ENCODE measurements around the gene C16orf96.

C16orf96 gene

DNA sequence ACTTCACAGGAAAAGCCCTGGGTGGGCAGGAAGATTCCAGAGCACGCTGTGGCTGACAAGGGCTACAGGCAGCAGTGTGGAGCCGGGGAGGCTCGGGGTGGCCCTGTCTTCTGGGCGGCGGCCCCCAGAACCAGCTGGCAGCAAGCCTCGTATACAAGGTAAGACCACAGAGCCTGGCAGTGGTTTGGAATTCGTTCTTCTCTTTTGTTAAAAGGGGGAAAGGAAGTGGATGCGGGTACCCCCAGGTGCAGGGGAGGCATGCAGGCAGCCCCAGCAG, 52.5 kb downstream of the C16orf96 start:
- Histone ChIP-seq H3K9ac (ENCODE audit: low read length) (no peak overlapping the region), H3K36me3 (ENCODE audit: control insufficient read depth, insufficient read depth, low read length) (no peaks in the 10 kb centered on the region), H3K27me3 (ENCODE audit: control insufficient read depth, insufficient read depth, low read length) (no peaks in the 10 kb centered on the region), H3K4me3 (ENCODE audit: low read length) (no peak overlapping the region), H3K4me1 (ENCODE audit: control insufficient read depth, insufficient read depth, low read length) (peaks cover 18% of the 10 kb centered on the region), H3K9me3 (ENCODE audit: control insufficient read depth, low read length) (no peaks in the 10 kb centered on the region)

GRCh38 chr16:4609200-4610010, 53.3 kb downstream of the C16orf96 start:
- H3K9me3 ChIP-seq (ENCODE audit: control insufficient read depth, low read length) = no peaks in the 10 kb centered on the region
- H3K9ac ChIP-seq (ENCODE audit: low read length) = no peak overlapping the region

DNA sequence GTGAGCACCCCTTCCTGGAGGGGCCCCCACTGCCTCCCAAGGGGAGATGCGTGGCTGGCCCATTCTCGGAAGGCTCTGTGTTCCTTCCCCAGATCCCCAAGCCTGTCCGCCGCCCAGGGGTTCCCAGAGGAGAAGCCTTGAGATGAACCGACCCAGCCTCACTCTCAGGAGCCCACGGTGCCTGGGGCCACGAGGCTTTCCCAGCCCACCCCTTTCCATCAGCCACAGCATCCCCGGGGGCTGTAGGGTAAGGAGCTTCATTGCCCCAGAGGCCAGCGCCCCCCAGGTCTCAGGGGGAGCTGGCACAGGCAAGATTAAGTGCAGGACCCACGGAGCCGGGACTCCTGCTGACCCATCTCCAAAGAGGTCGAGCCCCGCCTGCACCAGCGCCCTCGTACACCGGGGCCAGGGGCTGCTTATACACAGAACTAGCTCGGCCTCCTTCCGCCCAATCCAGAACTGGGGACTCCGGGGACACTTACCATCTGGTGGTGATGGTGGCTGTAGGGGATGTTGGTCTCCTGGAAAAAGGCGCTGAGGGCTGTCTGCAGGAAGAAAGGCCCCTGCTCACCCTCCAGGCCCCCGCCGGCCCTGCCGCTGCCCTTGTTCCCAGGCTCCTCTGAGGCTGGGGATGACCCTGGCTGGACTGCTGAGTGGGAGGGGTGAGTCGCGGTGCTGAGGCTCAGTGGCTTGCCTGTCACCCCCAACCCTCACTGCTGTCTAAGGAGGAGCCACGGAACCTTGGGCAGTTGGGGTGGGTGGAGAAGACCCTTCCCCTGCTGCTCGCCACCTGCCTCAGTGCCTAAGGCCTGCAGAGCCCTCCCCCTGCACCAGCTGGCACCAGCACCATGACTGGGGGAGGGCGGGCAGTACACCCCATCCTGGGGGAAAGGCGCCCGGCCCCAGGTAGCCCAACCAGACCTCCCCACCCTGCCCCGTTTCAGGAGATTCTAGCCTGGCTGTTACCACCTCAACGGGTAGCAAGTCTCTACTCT, 54.2 kb downstream of the C16orf96 start:
- H3K9me3 ChIP-seq (ENCODE audit: control insufficient read depth, low read length) = no peaks in the 10 kb centered on the region
- no peak overlapping the region for H3K4me3 ChIP-seq (ENCODE audit: low read length)
- no peak overlapping the region for H3K9ac ChIP-seq (ENCODE audit: low read length)
- H3K27me3 ChIP-seq (ENCODE audit: control insufficient read depth, insufficient read depth, low read length) = no peaks in the 10 kb centered on the region
- peaks cover 24% of the 10 kb centered on the region for H3K4me1 ChIP-seq (ENCODE audit: control insufficient read depth, insufficient read depth, low read length)
- no peaks in the 10 kb centered on the region for H3K36me3 ChIP-seq (ENCODE audit: control insufficient read depth, insufficient read depth, low read length)

More at GRCh38 chr16:4609200-4610010, 53.3 kb downstream of the C16orf96 start:
- Histone ChIP-seq H3K4me1 (ENCODE audit: control insufficient read depth, insufficient read depth, low read length) (peaks cover 18% of the 10 kb centered on the region), H3K4me3 (ENCODE audit: low read length) (no peak overlapping the region), H3K27me3 (ENCODE audit: control insufficient read depth, insufficient read depth, low read length) (no peaks in the 10 kb centered on the region), H3K36me3 (ENCODE audit: control insufficient read depth, insufficient read depth, low read length) (no peaks in the 10 kb centered on the region)

DNA sequence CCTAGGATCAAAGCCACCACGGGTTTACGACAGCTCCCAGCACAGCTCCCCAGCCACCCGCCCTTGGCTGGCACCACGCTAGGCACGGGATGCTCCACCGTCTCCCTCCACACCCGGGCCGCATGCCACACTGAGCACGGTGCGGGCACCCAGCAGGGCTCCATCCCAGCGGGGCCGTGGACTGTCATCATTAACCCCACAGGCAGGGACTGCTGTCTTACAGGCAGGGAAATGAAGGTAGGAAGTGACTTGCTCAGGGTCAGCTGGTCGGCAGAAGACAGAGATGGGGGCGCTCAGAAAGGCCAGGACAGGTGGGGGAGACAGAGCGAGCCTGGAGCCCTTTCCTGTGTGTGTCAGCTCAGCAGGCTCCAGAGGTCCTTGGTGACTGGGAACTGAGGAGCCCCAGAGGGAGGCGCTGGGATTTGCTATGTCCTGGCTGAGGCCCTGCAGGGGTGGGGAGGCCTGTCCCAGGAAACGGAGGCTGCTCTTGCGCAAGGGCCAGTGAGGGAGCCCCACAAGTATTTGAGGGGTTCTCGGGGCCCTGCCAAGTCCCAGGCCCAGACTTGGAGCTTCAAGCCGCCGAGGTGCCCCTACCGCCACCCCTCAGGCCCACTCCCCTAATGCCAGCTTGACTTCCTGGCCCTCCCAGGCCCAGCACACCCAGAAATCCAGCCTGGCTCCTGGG, 55.3 kb downstream of the C16orf96 start:
- H3K4me3 ChIP-seq (ENCODE audit: low read length) = no peak overlapping the region

DNA sequence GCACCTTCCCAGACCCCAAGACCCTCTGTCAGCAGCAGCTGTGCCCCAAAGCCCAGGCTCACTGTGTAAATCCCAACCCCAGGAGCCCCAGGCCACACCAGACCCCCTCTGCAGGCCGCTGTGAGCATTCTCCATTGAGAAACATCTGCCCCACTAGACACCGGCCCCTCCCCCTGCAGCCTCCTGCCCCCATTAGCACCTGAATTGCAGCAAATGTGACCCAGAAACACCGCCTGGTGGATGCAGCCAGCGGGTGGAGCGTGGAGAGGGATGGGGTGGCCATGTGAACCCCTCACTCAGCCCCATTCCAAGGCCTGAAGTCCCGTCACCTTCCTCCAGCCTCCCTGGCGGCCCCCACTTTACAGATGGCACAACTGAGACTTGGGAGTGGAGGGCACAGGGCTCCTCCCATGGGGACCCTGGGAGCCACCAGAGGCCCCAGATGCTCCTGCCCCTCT, 56.4 kb downstream of the C16orf96 start:
- H3K4me3 ChIP-seq (ENCODE audit: low read length) = no peak overlapping the region
- peaks cover 32% of the 10 kb centered on the region for H3K4me1 ChIP-seq (ENCODE audit: control insufficient read depth, insufficient read depth, low read length)
- peak overlapping the region; percentile 59 for H3K9ac ChIP-seq (ENCODE audit: low read length)
- H3K9me3 ChIP-seq (ENCODE audit: control insufficient read depth, low read length) = no peaks in the 10 kb centered on the region
- H3K36me3 ChIP-seq (ENCODE audit: control insufficient read depth, insufficient read depth, low read length) = no peaks in the 10 kb centered on the region
- no peaks in the 10 kb centered on the region for H3K27me3 ChIP-seq (ENCODE audit: control insufficient read depth, insufficient read depth, low read length)

More for the DNA sequence above, 55.3 kb downstream of the C16orf96 start:
- Histone ChIP-seq H3K9me3 (ENCODE audit: control insufficient read depth, low read length) (no peaks in the 10 kb centered on the region), H3K4me1 (ENCODE audit: control insufficient read depth, insufficient read depth, low read length) (peaks cover 30% of the 10 kb centered on the region), H3K9ac (ENCODE audit: low read length) (no peak overlapping the region), H3K36me3 (ENCODE audit: control insufficient read depth, insufficient read depth, low read length) (no peaks in the 10 kb centered on the region), H3K27me3 (ENCODE audit: control insufficient read depth, insufficient read depth, low read length) (no peaks in the 10 kb centered on the region)

- no peaks in the 10 kb centered on the region for H3K36me3 ChIP-seq (ENCODE audit: control insufficient read depth, insufficient read depth, low read length)
- no peaks in the 10 kb centered on the region for H3K27me3 ChIP-seq (ENCODE audit: control insufficient read depth, insufficient read depth, low read length)
- peak overlapping the region; percentile 59 for H3K9ac ChIP-seq (ENCODE audit: low read length)
- peak overlapping the region; percentile 67 for H3K4me3 ChIP-seq (ENCODE audit: low read length)
- peaks cover 37% of the 10 kb centered on the region for H3K4me1 ChIP-seq (ENCODE audit: control insufficient read depth, insufficient read depth, low read length)
- no peaks in the 10 kb centered on the region for H3K9me3 ChIP-seq (ENCODE audit: control insufficient read depth, low read length)
These were observed 57.0 kb downstream of the C16orf96 start for GRCh38 chr16:4612977-4613635.

GRCh38 chr16:4613636-4614570, 57.8 kb downstream of the C16orf96 start:
- H3K9me3 ChIP-seq (ENCODE audit: control insufficient read depth, low read length) = no peaks in the 10 kb centered on the region
- H3K4me3 ChIP-seq (ENCODE audit: low read length) = peak overlapping the region; percentile 67
- H3K4me1 ChIP-seq (ENCODE audit: control insufficient read depth, insufficient read depth, low read length) = peaks cover 45% of the 10 kb centered on the region
- no peaks in the 10 kb centered on the region for H3K36me3 ChIP-seq (ENCODE audit: control insufficient read depth, insufficient read depth, low read length)
- H3K9ac ChIP-seq (ENCODE audit: low read length) = peak overlapping the region; percentile 59
- H3K27me3 ChIP-seq (ENCODE audit: control insufficient read depth, insufficient read depth, low read length) = no peaks in the 10 kb centered on the region

- Histone ChIP-seq H3K4me3 (ENCODE audit: low read length) (peak within 1 kb of the TSS; percentile 67), H3K4me1 (ENCODE audit: control insufficient read depth, insufficient read depth, low read length) (peaks cover 48% of the 10 kb centered on the region), H3K9ac (ENCODE audit: low read length) (peak within 1 kb of the TSS; percentile 59), H3K9me3 (ENCODE audit: control insufficient read depth, low read length) (no peaks in the 10 kb centered on the region), H3K27me3 (ENCODE audit: control insufficient read depth, insufficient read depth, low read length) (no peaks in the 10 kb centered on the region), H3K36me3 (ENCODE audit: control insufficient read depth, insufficient read depth, low read length) (no peaks in the 10 kb centered on the region)
These were observed 58.6 kb downstream of the C16orf96 start, which contains the start of gene UBALD1 for GRCh38 chr16:4614571-4615383. Gene UBALD1, minus strand, starts transcription at chr16:4614888. Its CDS starts 91 bp downstream, at chr16:4614797.

GRCh38 chr16:4615384-4616046, 59.4 kb downstream of the C16orf96 start:
- H3K4me1 ChIP-seq (ENCODE audit: control insufficient read depth, insufficient read depth, low read length) = peaks cover 48% of the 10 kb centered on the region
- no peaks in the 10 kb centered on the region for H3K27me3 ChIP-seq (ENCODE audit: control insufficient read depth, insufficient read depth, low read length)
- H3K36me3 ChIP-seq (ENCODE audit: control insufficient read depth, insufficient read depth, low read length) = no peaks in the 10 kb centered on the region
- H3K4me3 ChIP-seq (ENCODE audit: low read length) = no peak overlapping the region
- H3K9ac ChIP-seq (ENCODE audit: low read length) = peak overlapping the region; percentile 59
- H3K9me3 ChIP-seq (ENCODE audit: control insufficient read depth, low read length) = no peaks in the 10 kb centered on the region

Measured in mucosa of stomach (tissue), 1 donor.